ENCODE results near the gene SDK1. TPM values are rescaled to one million over a fixed set of nuclear protein-coding genes. Genes with fewer than 3 reads are reported as not detected.

Gene SDK1
- total RNA-seq, 1 donor: 0.36 TPM

DNA sequence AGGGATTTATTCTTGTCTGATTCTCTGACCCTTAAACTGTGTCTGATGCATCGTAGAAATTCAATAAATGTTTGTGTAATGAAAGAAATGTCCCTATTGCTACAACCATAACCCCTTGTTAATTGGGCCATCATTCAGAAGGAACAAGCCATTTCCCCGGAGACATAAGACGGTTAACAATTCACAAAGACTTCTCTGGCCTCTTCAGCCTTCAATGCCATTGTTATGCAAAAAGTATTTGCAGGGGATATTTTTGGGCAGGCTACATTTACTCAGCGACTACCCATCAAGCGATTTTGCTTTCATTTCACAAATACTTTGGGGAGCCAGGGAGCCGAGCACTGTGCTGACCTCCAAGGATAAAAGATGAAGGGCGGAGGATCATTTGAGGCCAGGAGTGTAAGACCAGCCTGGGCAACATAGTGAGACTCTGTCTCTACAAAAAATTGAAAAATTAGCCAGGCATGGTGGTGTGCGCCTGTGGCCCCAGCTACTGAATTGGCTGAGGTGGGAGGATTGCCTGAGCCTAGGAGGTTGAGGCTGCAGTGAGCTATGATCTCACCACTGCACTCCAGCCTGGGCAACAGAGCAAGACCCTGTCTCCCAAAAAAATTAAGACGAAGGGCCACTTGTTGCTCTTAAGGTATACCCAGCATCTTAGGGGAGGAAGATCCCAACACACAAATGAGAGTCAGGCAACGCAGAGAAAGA lies 20.0 kb upstream of the SDK1 start:
- Histone ChIP-seq H3K36me3 (ENCODE audit: insufficient read depth, low read length) (no peaks in the 10 kb centered on the region), H3K4me2 (ENCODE audit: insufficient read depth, low read length) (no peak overlapping the region), H3K27me3 (ENCODE audit: insufficient read depth, low read length) (no peaks in the 10 kb centered on the region), H3K4me3 (ENCODE audit: insufficient read depth, low read length) (no peak overlapping the region), H3K9me3 (ENCODE audit: low read depth, low read length) (no peaks in the 10 kb centered on the region), H3K27ac (ENCODE audit: low read depth, low read length) (no peak overlapping the region), H4K20me1 (ENCODE audit: insufficient read depth, low read length) (no peaks in the 10 kb centered on the region), H3K4me1 (ENCODE audit: insufficient read depth, low read length) (no peaks in the 10 kb centered on the region), H2AFZ (ENCODE audit: low read length) (no peak overlapping the region), H3K79me2 (ENCODE audit: insufficient read depth, low read length) (no peaks in the 10 kb centered on the region)
- no peak for DNase-seq (ENCODE audit: insufficient read length, low spot score, missing footprints)
- TF ChIP-seq CTCF (IDR thresholded peaks at IDR 0.05; ENCODE audit: extremely low read depth, low read depth, low read length): no peak

DNA sequence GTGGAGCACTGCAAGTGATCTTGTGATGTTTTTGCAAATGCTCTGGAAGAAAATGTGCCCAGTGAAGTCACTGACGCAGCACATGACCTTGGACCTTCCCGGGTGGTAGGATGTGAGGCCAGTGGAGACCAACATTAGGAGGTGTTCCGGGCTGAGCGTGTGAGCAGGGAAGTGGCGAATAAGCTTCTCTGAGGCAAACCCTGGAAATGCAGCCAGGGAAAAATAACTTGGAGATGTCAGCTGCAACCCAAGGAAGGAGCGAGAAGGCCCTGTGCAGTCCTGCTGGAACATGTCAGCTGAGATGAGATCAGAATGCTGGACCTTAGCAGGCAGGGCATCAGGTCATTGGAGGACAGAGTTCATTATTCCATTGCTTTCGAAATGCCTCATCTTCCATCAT lies 18.6 kb upstream of the SDK1 start:
- Histone ChIP-seq H3K27me3 (ENCODE audit: insufficient read depth, low read length) (no peaks in the 10 kb centered on the region), H3K27ac (ENCODE audit: low read depth, low read length) (no peak overlapping the region), H3K36me3 (ENCODE audit: insufficient read depth, low read length) (no peaks in the 10 kb centered on the region), H3K4me2 (ENCODE audit: insufficient read depth, low read length) (no peak overlapping the region), H2AFZ (ENCODE audit: low read length) (no peak overlapping the region), H3K9me3 (ENCODE audit: low read depth, low read length) (no peaks in the 10 kb centered on the region), H3K79me2 (ENCODE audit: insufficient read depth, low read length) (no peaks in the 10 kb centered on the region), H3K4me3 (ENCODE audit: insufficient read depth, low read length) (no peak overlapping the region), H3K4me1 (ENCODE audit: insufficient read depth, low read length) (no peaks in the 10 kb centered on the region), H4K20me1 (ENCODE audit: insufficient read depth, low read length) (no peaks in the 10 kb centered on the region)
- no peak for DNase-seq (ENCODE audit: insufficient read length, low spot score, missing footprints)
- TF ChIP-seq CTCF (IDR thresholded peaks at IDR 0.05; ENCODE audit: extremely low read depth, low read depth, low read length): no peak

GRCh38 chr7:3283130-3283704 lies 17.8 kb upstream of the SDK1 start:
- Histone ChIP-seq H4K20me1 (ENCODE audit: insufficient read depth, low read length) (no peaks in the 10 kb centered on the region), H3K27ac (ENCODE audit: low read depth, low read length) (no peak overlapping the region), H3K27me3 (ENCODE audit: insufficient read depth, low read length) (no peaks in the 10 kb centered on the region), H3K36me3 (ENCODE audit: insufficient read depth, low read length) (no peaks in the 10 kb centered on the region), H3K9me3 (ENCODE audit: low read depth, low read length) (no peaks in the 10 kb centered on the region), H3K4me2 (ENCODE audit: insufficient read depth, low read length) (no peak overlapping the region), H2AFZ (ENCODE audit: low read length) (no peak overlapping the region), H3K79me2 (ENCODE audit: insufficient read depth, low read length) (no peaks in the 10 kb centered on the region), H3K4me1 (ENCODE audit: insufficient read depth, low read length) (no peaks in the 10 kb centered on the region), H3K4me3 (ENCODE audit: insufficient read depth, low read length) (no peak overlapping the region)
- DNase-seq (ENCODE audit: insufficient read length, low spot score, missing footprints): no peak
- TF ChIP-seq CTCF (IDR thresholded peaks at IDR 0.05; ENCODE audit: extremely low read depth, low read depth, low read length): no peak

GRCh38 chr7:3285652-3286051 lies 15.4 kb upstream of the SDK1 start:
- Histone ChIP-seq H3K4me1 (ENCODE audit: insufficient read depth, low read length) (no peaks in the 10 kb centered on the region), H2AFZ (ENCODE audit: low read length) (no peak overlapping the region), H3K4me3 (ENCODE audit: insufficient read depth, low read length) (no peak overlapping the region), H3K36me3 (ENCODE audit: insufficient read depth, low read length) (no peaks in the 10 kb centered on the region), H4K20me1 (ENCODE audit: insufficient read depth, low read length) (no peaks in the 10 kb centered on the region), H3K4me2 (ENCODE audit: insufficient read depth, low read length) (no peak overlapping the region), H3K9me3 (ENCODE audit: low read depth, low read length) (no peaks in the 10 kb centered on the region), H3K79me2 (ENCODE audit: insufficient read depth, low read length) (no peaks in the 10 kb centered on the region), H3K27ac (ENCODE audit: low read depth, low read length) (no peak overlapping the region), H3K27me3 (ENCODE audit: insufficient read depth, low read length) (no peaks in the 10 kb centered on the region)
- no peak for DNase-seq (ENCODE audit: insufficient read length, low spot score, missing footprints)
- TF ChIP-seq CTCF (IDR thresholded peaks at IDR 0.05; ENCODE audit: extremely low read depth, low read depth, low read length): no peak

All from osteoblast (primary cell).